Measurements from ENCODE around the gene RAB31. TPM values are rescaled to one million over a fixed set of nuclear protein-coding genes. Genes with fewer than 3 reads are reported as not detected.

Gene RAB31
- total RNA-seq, 4 donors from 2014 or later = 13.1 to 18.4 (median 16.9) TPM

- Histone ChIP-seq H3K9me3 (no peaks in the 10 kb centered on the region), H3K4me3 (no peak overlapping the region), H3K36me3 (no peaks in the 10 kb centered on the region), H3K27me3 (no peaks in the 10 kb centered on the region), H3K4me1 (peaks cover 0 to 10% (median 4%) of the 10 kb centered on the region in 4 donors), H3K27ac (no peak overlapping the region)
- TF ChIP-seq, protein P1, sequence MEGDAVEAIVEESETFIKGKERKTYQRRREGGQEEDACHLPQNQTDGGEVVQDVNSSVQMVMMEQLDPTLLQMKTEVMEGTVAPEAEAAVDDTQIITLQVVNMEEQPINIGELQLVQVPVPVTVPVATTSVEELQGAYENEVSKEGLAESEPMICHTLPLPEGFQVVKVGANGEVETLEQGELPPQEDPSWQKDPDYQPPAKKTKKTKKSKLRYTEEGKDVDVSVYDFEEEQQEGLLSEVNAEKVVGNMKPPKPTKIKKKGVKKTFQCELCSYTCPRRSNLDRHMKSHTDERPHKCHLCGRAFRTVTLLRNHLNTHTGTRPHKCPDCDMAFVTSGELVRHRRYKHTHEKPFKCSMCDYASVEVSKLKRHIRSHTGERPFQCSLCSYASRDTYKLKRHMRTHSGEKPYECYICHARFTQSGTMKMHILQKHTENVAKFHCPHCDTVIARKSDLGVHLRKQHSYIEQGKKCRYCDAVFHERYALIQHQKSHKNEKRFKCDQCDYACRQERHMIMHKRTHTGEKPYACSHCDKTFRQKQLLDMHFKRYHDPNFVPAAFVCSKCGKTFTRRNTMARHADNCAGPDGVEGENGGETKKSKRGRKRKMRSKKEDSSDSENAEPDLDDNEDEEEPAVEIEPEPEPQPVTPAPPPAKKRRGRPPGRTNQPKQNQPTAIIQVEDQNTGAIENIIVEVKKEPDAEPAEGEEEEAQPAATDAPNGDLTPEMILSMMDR (IDR thresholded peaks at IDR 0.05) = no peak
- TF ChIP-seq POLR2A (IDR thresholded peaks at IDR 0.05) (no peak), EP300 (IDR thresholded peaks at IDR 0.05; ENCODE audit: low read depth) (no peak), POLR2AphosphoS5 (IDR thresholded peaks at IDR 0.05) (no peak)
- in situ Hi-C loops (cut with MboI; ENCODE audit: low pct_ligation_motif_present in 1 of 4, low pct_unique_long_range_greater_than_20kb in 1 of 4, low sequenced_read_pairs in 3 of 4) (no loop called here), intact Hi-C loops (cut with DNase I; ENCODE audit: low total_unique reads) (no loop called here)
- 88 to 96% methylated on average over 1 of the region's 1 CpG for WGBS, 2 donors (ENCODE audit: low coverage in 1 of 2)
- DNase-seq = no peak
These were observed 78.9 kb downstream of the RAB31 start for GRCh38 chr18:9787036-9787435.

DNA sequence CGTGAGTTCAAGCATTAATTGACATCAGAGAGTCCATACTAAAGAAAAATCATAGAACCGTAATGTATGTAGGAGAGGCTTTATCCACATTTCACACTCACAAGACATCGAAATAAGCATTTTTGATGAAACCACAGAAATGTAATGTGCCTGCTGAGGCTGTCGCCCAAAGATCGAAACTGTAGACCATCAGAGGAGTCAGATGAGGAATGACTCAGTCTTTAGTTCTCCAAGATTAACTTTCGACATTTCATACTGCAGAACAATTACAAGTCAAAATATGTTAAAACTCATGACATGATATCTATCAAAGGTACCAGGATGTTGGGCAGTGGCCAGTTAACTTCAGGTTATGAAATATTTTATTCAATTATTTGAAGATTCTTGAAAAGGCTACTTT is 79.6 kb downstream of the RAB31 start:
- Histone ChIP-seq H3K4me3 (no peak overlapping the region), H3K36me3 (no peaks in the 10 kb centered on the region), H3K27me3 (no peaks in the 10 kb centered on the region), H3K9me3 (no peaks in the 10 kb centered on the region), H3K27ac (no peak overlapping the region), H3K4me1 (peaks cover 0 to 3% (median under 1%) of the 10 kb centered on the region in 4 donors)
- TF ChIP-seq POLR2A (IDR thresholded peaks at IDR 0.05) (no peak), POLR2AphosphoS5 (IDR thresholded peaks at IDR 0.05) (no peak), EP300 (IDR thresholded peaks at IDR 0.05; ENCODE audit: low read depth) (no peak)
- TF ChIP-seq, protein P1 (IDR thresholded peaks at IDR 0.05) = no peak
- DNase-seq = no peak
- WGBS, 2 donors (ENCODE audit: low coverage in 1 of 2) = 93 to 97% methylated on average over 6 of the region's 6 CpGs
- in situ Hi-C loops (cut with MboI; ENCODE audit: low pct_ligation_motif_present in 1 of 4, low pct_unique_long_range_greater_than_20kb in 1 of 4, low sequenced_read_pairs in 3 of 4) (no loop called here), intact Hi-C loops (cut with DNase I; ENCODE audit: low total_unique reads) (no loop called here)

- Histone ChIP-seq H3K4me1 (no peaks in the 10 kb centered on the region), H3K27ac (no peak overlapping the region), H3K36me3 (no peaks in the 10 kb centered on the region), H3K27me3 (no peaks in the 10 kb centered on the region), H3K4me3 (no peak overlapping the region), H3K9me3 (no peaks in the 10 kb centered on the region)
- no peak for TF ChIP-seq EP300 (IDR thresholded peaks at IDR 0.05; ENCODE audit: low read depth)
- TF ChIP-seq, protein P1 (IDR thresholded peaks at IDR 0.05) = no peak
- no peak for TF ChIP-seq POLR2AphosphoS5 (IDR thresholded peaks at IDR 0.05)
- no peak for TF ChIP-seq POLR2A (IDR thresholded peaks at IDR 0.05)
- intact Hi-C loops (cut with DNase I; ENCODE audit: low total_unique reads) (no loop called here), in situ Hi-C loops (cut with MboI; ENCODE audit: low pct_ligation_motif_present in 1 of 4, low pct_unique_long_range_greater_than_20kb in 1 of 4, low sequenced_read_pairs in 3 of 4) (no loop called here)
- 86 to 91% methylated on average over 1 of the region's 1 CpG for WGBS, 2 donors (ENCODE audit: low coverage in 1 of 2)
- DNase-seq = no peak
These were observed 80.0 kb downstream of the RAB31 start for GRCh38 chr18:9788140-9788539.

DNA sequence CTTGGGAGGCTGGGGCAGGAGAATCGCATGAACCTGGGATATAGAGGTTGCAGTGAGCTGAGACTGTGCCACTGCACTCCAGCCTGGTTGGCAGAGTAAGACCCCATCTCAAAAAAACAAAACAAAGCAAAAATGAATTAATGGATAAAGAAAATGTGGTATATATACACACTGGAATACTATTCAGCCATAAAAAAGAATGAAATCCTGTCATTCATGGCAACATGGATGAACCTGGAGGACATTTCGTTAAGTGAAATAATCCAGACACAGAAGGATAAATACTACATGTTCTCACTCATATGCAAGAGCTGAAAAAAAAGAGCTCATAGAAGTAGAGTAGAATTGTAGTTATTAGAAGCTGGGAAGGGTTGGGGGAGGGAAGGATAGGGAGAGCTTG is 80.8 kb downstream of the RAB31 start:
- no peaks in the 10 kb centered on the region for H3K36me3 ChIP-seq
- H3K4me1 ChIP-seq = no peaks in the 10 kb centered on the region
- TF ChIP-seq EP300 (IDR thresholded peaks at IDR 0.05; ENCODE audit: low read depth) (no peak), POLR2AphosphoS5 (IDR thresholded peaks at IDR 0.05) (no peak), POLR2A (IDR thresholded peaks at IDR 0.05) (no peak)
- TF ChIP-seq, protein P1 (IDR thresholded peaks at IDR 0.05) = no peak
- no peaks in the 10 kb centered on the region for H3K27me3 ChIP-seq
- DNase-seq = no peak
- intact Hi-C loops (cut with DNase I; ENCODE audit: low total_unique reads) = no loop called here
- no peak overlapping the region for H3K4me3 ChIP-seq
- H3K27ac ChIP-seq = no peak overlapping the region
- WGBS, 2 donors (ENCODE audit: low coverage in 1 of 2) = 89 to 92% methylated on average over 2 of the region's 2 CpGs
- in situ Hi-C loops (cut with MboI; ENCODE audit: low pct_ligation_motif_present in 1 of 4, low pct_unique_long_range_greater_than_20kb in 1 of 4, low sequenced_read_pairs in 3 of 4) = no loop called here
- no peaks in the 10 kb centered on the region for H3K9me3 ChIP-seq
